Neural crest cell (in vitro differentiated cells): ENCODE results near the gene YBX2. TPM values are rescaled to one million over a fixed set of nuclear protein-coding genes. Genes with fewer than 3 reads are reported as not detected.
"Not testable (repeated sequence)": the region's sequence is repeated elsewhere in the genome, so short reads cannot be mapped to it uniquely, and the experiment has no call there.

ENCODE experiments used
- DNase-seq: peaks from one replicate; pipeline ENCODE4 v3.0.0; 2021; ENCODE audit warnings: low read depth, mixed read lengths, low spot score
- H3K27ac Mint-ChIP-seq: one replicate; pipeline ENCODE4 v1.8.0; 2021; ENCODE audit warnings: mild to moderate bottlenecking, mixed read lengths; ENCODE audit not compliant: unreplicated experiment
- H3K27me3 Mint-ChIP-seq: 2 replicates; pipeline ENCODE4 v1.8.0; 2021; ENCODE audit warnings: low read depth, mild to moderate bottlenecking, mixed read lengths
- H3K36me3 Mint-ChIP-seq: 2 replicates; pipeline ENCODE4 v1.8.0; 2021; ENCODE audit warnings: low read depth, mild to moderate bottlenecking, mixed read lengths
- H3K4me1 Mint-ChIP-seq: 2 replicates; pipeline ENCODE4 v1.8.0; 2021; ENCODE audit warnings: mixed read lengths
- H3K4me3 Mint-ChIP-seq: one replicate; pipeline ENCODE4 v1.8.0; 2021; ENCODE audit warnings: mild to moderate bottlenecking, mixed read lengths
- H3K9me3 Mint-ChIP-seq: 2 replicates; pipeline ENCODE4 v1.8.0; 2021; ENCODE audit warnings: mixed read lengths
- long read RNA-seq: library from polyadenylated mRNA; unstranded; transcript quantifications from one replicate; pipeline ENCODE4 v2.0.0, GENCODE V29; 2020
- total RNA-seq: library from RNA; stranded (reverse); gene quantifications from 2 replicates; pipeline ENCODE4 v1.2.1, GENCODE V29; 2021
- TF ChIP-seq, protein P1 (sequence below): fragments of 200-600 bp; sonication (generic); conservative IDR thresholded peaks from 2 replicates; pipeline ENCODE4 v1.5.0; 2021; ENCODE audit warnings: antibody characterized with exemption, mild to moderate bottlenecking

Gene YBX2
- total RNA-seq: 0.54 and 0.96 TPM in 2 replicates
- long read RNA-seq, partial matches to known transcripts: 0 of 1 reads
- long read RNA-seq, other reads (novel, unspliced or antisense): 1 of 1 reads

DNA sequence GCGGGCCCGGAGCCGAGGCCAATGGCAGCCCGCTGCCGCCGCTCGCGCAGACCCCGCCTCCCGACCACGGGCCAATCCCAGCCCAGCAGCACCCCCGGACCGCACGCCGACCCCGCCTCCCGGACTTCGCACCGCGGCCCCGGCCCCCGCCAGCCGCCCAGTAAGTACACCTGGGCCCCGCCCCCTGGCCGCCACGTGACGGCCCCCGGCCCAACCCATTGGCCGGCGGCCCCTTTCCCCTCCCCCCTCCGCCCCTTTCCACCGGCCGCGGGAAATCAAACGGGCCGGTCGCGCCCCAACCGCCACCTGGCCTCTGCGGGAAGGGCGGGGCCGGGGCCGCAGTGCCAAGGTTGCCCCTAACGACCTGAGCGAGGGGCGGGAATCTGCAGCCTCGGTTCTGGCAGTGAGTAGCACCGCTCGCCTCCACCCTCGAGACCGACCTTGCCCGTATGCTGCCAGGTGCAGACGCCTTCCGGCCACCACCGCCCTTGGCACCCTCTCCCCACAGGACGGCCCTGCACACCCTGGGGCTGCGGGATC is at the start of gene YBX2:
Gene YBX2 (minus strand): TSS at position 26 of the 540 bp plus-strand sequence. CDS start 139 bp downstream, outside the sequence.
- peak within 1 kb of the TSS; percentile 76 for H3K4me3 Mint-ChIP-seq
- H3K27me3 Mint-ChIP-seq: peaks cover 74% of the 10 kb centered on the region
- H3K4me1 Mint-ChIP-seq: peaks cover 21% of the 10 kb centered on the region
- H3K27ac Mint-ChIP-seq: no peak within 1 kb of the TSS
- DNase-seq: peak; percentile 54
- no peaks in the 10 kb centered on the region for H3K9me3 Mint-ChIP-seq
- H3K36me3 Mint-ChIP-seq: no peaks in the 10 kb centered on the region
- TF ChIP-seq, protein P1, sequence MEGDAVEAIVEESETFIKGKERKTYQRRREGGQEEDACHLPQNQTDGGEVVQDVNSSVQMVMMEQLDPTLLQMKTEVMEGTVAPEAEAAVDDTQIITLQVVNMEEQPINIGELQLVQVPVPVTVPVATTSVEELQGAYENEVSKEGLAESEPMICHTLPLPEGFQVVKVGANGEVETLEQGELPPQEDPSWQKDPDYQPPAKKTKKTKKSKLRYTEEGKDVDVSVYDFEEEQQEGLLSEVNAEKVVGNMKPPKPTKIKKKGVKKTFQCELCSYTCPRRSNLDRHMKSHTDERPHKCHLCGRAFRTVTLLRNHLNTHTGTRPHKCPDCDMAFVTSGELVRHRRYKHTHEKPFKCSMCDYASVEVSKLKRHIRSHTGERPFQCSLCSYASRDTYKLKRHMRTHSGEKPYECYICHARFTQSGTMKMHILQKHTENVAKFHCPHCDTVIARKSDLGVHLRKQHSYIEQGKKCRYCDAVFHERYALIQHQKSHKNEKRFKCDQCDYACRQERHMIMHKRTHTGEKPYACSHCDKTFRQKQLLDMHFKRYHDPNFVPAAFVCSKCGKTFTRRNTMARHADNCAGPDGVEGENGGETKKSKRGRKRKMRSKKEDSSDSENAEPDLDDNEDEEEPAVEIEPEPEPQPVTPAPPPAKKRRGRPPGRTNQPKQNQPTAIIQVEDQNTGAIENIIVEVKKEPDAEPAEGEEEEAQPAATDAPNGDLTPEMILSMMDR: no peak

GRCh38 chr17:7343250-7343649 is 48.8 kb upstream of the YBX2 start:
- H3K4me1 Mint-ChIP-seq: no peaks in the 10 kb centered on the region
- no peak overlapping the region for H3K27ac Mint-ChIP-seq
- H3K36me3 Mint-ChIP-seq: no peaks in the 10 kb centered on the region
- no peak overlapping the region for H3K4me3 Mint-ChIP-seq
- no peak for DNase-seq
- TF ChIP-seq, protein P1: no peak
- H3K9me3 Mint-ChIP-seq: no peaks in the 10 kb centered on the region
- H3K27me3 Mint-ChIP-seq: peaks cover 3% of the 10 kb centered on the region

DNA sequence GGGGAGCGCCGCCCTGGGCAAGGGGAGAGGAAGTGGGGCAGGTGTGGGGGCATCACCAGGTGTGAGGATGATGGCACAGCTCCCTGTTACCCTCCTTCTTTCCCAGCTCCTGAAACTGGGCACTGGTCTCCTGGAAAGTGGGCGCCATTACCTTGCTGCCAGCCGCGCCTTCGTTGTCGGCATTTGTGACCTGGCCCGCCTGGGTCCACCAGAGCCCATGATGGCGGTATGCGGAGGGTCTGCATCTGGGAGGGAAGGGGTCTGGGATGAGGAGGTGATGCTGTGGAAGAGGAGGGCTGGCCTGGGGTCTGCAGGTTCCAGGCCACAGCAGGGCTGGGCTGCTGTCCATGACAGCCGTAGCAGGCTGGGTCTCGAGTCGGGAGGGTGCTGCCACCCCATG is 47.4 kb upstream of the YBX2 start:
- no peak overlapping the region for H3K27ac Mint-ChIP-seq

GRCh38 chr17:7340179-7340578 is 45.7 kb upstream of the YBX2 start:
- Mint-ChIP-seq H3K4me1 (no peaks in the 10 kb centered on the region), H3K27ac (no peak overlapping the region), H3K27me3 (peaks cover 3% of the 10 kb centered on the region), H3K4me3 (no peak overlapping the region), H3K9me3 (no peaks in the 10 kb centered on the region), H3K36me3 (no peaks in the 10 kb centered on the region)
- DNase-seq: no peak
- TF ChIP-seq, protein P1: no peak

More for the DNA sequence above, 47.4 kb upstream of the YBX2 start:
- DNase-seq: no peak
- H3K27me3 Mint-ChIP-seq: peaks cover 3% of the 10 kb centered on the region
- H3K9me3 Mint-ChIP-seq: no peaks in the 10 kb centered on the region
- H3K4me3 Mint-ChIP-seq: no peak overlapping the region
- no peaks in the 10 kb centered on the region for H3K4me1 Mint-ChIP-seq
- TF ChIP-seq, protein P1: no peak
- no peaks in the 10 kb centered on the region for H3K36me3 Mint-ChIP-seq

DNA sequence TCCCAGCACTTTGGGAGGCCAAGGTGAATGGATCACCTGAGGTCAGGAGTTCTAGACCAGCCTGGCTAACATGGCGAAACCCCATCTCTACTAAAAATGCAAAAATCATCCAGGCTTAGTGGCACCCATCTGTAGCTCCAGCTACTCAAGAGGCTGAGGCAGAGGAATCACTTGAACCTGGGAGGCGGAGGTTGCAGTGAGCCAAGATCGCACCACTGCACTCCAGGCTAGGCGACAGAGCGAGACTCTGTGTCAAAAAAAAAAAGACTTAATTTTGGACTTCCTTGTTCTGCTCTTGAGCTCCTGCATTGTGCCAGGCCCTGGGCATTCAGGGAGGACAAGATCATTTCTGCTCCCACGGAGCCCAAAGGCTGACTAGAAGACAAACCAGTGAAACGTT is 43.2 kb upstream of the YBX2 start:
- DNase-seq, H3K9me3 Mint-ChIP-seq, H3K27me3 Mint-ChIP-seq, H3K36me3 Mint-ChIP-seq, H3K27ac Mint-ChIP-seq, H3K4me3 Mint-ChIP-seq, H3K4me1 Mint-ChIP-seq: not testable (repeated sequence)

GRCh38 chr17:7336240-7337175 is 42.1 kb upstream of the YBX2 start, which contains the start of gene ACAP1:
TSS of gene ACAP1 (plus strand) at chr17:7336529. CDS start at chr17:7336735, 206 bp downstream.
- no peaks in the 10 kb centered on the region for H3K36me3 Mint-ChIP-seq
- H3K9me3 Mint-ChIP-seq: no peaks in the 10 kb centered on the region
- peak within 1 kb of the TSS; percentile 35 for H3K27ac Mint-ChIP-seq
- no peaks in the 10 kb centered on the region for H3K4me1 Mint-ChIP-seq
- DNase-seq: no peak
- H3K27me3 Mint-ChIP-seq: peaks cover 2% of the 10 kb centered on the region
- no peak within 1 kb of the TSS for H3K4me3 Mint-ChIP-seq
- TF ChIP-seq, protein P1: no peak

- not testable (repeated sequence) for H3K9me3 Mint-ChIP-seq, H3K4me3 Mint-ChIP-seq, H3K27me3 Mint-ChIP-seq, H3K36me3 Mint-ChIP-seq, H3K4me1 Mint-ChIP-seq, DNase-seq
- peak overlapping the region; percentile 35 for H3K27ac Mint-ChIP-seq
Measured at GRCh38 chr17:7335765-7336164, 41.3 kb upstream of the YBX2 start.
